Testis (tissue), 2 donors: ENCODE data around the gene TRMT2A.

Source experiments
- CTCF ChIP-seq, 3 experiments: fragments of 450-650 bp in 2 of 3; fragments of 200-600 bp in 1 of 3; sonication (generic) in 1 of 3; IDR thresholded peaks; one replicate each; pipeline ENCODE4 v1.5.1; 2016 to 2019; ENCODE audit warnings: antibody characterized with exemption in 3 of 3, mild to moderate bottlenecking in 2 of 3, moderate library complexity in 1 of 3
- POLR2A ChIP-seq: fragments of 450-650 bp; IDR thresholded peaks from one replicate; pipeline ENCODE4 v1.6.1; 2017; ENCODE audit warnings: antibody characterized with exemption, mild to moderate bottlenecking, moderate library complexity

GRCh38 chr22:20153945-20154344 is 36.9 kb upstream of the TRMT2A start:
- TF ChIP-seq CTCF (IDR thresholded peaks at IDR 0.05) (no peak), POLR2A (no peak)
